Measurements from ENCODE around the gene THOP1.

DNA sequence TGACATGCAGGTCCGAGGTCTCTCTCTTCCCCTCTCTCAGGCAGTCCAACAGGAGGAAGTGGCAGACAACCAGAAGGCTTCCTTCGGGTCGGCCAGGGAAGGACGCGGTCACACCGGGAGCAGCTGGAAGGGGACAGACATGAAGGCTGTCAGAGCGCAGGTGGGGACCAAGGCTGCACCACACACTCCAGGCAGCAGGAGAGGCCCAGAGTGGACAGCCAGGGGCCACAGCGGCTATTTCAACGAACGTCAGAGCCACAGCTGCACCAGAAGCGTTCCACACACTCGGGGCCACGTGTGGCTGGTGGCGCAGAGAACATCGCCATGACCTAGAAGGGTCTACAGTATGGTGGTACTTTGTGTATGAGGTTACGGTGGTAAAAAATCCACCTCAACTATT is 29.5 kb upstream of the THOP1 start:
- TF ChIP-seq, protein P1, sequence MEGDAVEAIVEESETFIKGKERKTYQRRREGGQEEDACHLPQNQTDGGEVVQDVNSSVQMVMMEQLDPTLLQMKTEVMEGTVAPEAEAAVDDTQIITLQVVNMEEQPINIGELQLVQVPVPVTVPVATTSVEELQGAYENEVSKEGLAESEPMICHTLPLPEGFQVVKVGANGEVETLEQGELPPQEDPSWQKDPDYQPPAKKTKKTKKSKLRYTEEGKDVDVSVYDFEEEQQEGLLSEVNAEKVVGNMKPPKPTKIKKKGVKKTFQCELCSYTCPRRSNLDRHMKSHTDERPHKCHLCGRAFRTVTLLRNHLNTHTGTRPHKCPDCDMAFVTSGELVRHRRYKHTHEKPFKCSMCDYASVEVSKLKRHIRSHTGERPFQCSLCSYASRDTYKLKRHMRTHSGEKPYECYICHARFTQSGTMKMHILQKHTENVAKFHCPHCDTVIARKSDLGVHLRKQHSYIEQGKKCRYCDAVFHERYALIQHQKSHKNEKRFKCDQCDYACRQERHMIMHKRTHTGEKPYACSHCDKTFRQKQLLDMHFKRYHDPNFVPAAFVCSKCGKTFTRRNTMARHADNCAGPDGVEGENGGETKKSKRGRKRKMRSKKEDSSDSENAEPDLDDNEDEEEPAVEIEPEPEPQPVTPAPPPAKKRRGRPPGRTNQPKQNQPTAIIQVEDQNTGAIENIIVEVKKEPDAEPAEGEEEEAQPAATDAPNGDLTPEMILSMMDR (IDR thresholded peaks at IDR 0.05; ENCODE audit: insufficient read depth, low read length), result no peak
- TF ChIP-seq, protein P2, sequence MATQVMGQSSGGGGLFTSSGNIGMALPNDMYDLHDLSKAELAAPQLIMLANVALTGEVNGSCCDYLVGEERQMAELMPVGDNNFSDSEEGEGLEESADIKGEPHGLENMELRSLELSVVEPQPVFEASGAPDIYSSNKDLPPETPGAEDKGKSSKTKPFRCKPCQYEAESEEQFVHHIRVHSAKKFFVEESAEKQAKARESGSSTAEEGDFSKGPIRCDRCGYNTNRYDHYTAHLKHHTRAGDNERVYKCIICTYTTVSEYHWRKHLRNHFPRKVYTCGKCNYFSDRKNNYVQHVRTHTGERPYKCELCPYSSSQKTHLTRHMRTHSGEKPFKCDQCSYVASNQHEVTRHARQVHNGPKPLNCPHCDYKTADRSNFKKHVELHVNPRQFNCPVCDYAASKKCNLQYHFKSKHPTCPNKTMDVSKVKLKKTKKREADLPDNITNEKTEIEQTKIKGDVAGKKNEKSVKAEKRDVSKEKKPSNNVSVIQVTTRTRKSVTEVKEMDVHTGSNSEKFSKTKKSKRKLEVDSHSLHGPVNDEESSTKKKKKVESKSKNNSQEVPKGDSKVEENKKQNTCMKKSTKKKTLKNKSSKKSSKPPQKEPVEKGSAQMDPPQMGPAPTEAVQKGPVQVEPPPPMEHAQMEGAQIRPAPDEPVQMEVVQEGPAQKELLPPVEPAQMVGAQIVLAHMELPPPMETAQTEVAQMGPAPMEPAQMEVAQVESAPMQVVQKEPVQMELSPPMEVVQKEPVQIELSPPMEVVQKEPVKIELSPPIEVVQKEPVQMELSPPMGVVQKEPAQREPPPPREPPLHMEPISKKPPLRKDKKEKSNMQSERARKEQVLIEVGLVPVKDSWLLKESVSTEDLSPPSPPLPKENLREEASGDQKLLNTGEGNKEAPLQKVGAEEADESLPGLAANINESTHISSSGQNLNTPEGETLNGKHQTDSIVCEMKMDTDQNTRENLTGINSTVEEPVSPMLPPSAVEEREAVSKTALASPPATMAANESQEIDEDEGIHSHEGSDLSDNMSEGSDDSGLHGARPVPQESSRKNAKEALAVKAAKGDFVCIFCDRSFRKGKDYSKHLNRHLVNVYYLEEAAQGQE (IDR thresholded peaks at IDR 0.05; ENCODE audit: insufficient replicate concordance, low read depth), result no peak
- TF ChIP-seq POLR2AphosphoS5 (IDR thresholded peaks at IDR 0.05; ENCODE audit: low read depth) (no peak), SPI1 (IDR thresholded peaks at IDR 0.05; ENCODE audit: borderline replicate concordance, low read depth) (no peak)

All from HL-60 (cell line).